Omental fat pad (tissue), 4 donors: ENCODE data around the gene THPO. TPM values are rescaled to one million over a fixed set of nuclear protein-coding genes. Genes with fewer than 3 reads are reported as not detected.

Experiments used
- ATAC-seq: fragments of 150-250 bp; one replicate; pipeline ENCODE4 v1.9.1; 2016; ENCODE audit warnings: mild to moderate bottlenecking, moderate library complexity; ENCODE audit not compliant: low FRiP score
- DNase-seq: peaks from one replicate; pipeline ENCODE4 v3.0.0-alpha.2; 2019; ENCODE audit warnings: low spot score
- total RNA-seq, 4 donors: library from RNA; depleted of rRNA; stranded (reverse); fragments of >200 nt; gene quantifications; one replicate each; pipeline ENCODE4 v1.1.0, GENCODE V29; 2016
- TF ChIP-seq, protein P1 (sequence below), 3 donors: fragments of 450-650 bp; IDR thresholded peaks; one replicate each; pipeline ENCODE4 v1.5.1; 2016 to 2017; ENCODE audit warnings: antibody characterized with exemption in 3 of 3, mild to moderate bottlenecking in 3 of 3, moderate library complexity in 2 of 3

THPO gene
- total RNA-seq, 4 donors from 2014 or later: 0.36 to 1.3 (median 0.94) TPM

- ATAC-seq (peak; percentile 54), DNase-seq (peak; percentile 78)
- TF ChIP-seq, protein P1, sequence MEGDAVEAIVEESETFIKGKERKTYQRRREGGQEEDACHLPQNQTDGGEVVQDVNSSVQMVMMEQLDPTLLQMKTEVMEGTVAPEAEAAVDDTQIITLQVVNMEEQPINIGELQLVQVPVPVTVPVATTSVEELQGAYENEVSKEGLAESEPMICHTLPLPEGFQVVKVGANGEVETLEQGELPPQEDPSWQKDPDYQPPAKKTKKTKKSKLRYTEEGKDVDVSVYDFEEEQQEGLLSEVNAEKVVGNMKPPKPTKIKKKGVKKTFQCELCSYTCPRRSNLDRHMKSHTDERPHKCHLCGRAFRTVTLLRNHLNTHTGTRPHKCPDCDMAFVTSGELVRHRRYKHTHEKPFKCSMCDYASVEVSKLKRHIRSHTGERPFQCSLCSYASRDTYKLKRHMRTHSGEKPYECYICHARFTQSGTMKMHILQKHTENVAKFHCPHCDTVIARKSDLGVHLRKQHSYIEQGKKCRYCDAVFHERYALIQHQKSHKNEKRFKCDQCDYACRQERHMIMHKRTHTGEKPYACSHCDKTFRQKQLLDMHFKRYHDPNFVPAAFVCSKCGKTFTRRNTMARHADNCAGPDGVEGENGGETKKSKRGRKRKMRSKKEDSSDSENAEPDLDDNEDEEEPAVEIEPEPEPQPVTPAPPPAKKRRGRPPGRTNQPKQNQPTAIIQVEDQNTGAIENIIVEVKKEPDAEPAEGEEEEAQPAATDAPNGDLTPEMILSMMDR (IDR thresholded peaks at IDR 0.05): no peak
Measured at GRCh38 chr3:184335661-184336546, 42.1 kb downstream of the THPO start.

DNA sequence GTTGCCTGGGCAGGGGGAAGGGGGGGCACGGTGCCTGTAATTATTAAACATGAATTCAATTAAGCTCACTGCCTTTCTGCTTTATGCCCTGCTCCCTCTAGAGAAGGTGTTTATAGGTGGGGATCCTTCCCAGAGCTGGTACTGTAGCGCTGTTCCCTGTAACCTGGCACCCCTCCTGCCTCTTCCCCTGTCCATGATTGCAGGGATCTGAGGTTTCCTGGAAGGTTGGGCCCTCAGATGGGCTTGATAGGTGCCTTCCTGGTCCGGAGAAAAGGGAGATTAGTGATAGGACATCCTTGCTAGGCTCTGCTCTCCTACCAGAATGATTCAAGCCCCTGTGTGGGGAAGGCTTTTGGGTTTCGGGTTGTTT lies 42.7 kb downstream of the THPO start:
- TF ChIP-seq, protein P1 (IDR thresholded peaks at IDR 0.05): no peak
- no peak for DNase-seq
- peak; percentile 0 for ATAC-seq

GRCh38 chr3:184334470-184335158 lies 43.4 kb downstream of the THPO start:
- no peak for ATAC-seq
- TF ChIP-seq, protein P1 (IDR thresholded peaks at IDR 0.05): no peak
- DNase-seq: no peak

DNA sequence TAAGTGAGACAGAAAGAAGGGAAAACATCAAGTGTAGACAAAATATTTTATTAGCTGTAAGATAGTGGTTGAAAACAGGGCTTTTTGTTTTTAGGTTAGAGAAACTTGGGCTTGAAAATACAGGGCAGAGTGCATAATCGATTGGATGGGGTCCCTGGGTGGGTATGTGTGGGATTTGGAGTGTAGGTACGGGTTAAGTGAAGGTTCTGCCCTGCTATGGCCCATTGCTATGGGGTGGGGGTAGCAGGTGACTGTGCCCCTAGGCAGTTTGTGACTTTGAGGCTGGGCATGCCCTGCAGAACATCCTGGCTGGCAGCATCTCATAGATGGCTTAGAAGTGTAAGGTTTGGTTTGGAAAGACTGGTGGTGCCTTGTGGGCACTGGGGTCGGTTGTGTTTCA lies 44.3 kb downstream of the THPO start:
- no peak for DNase-seq
- ATAC-seq: no peak
- TF ChIP-seq, protein P1 (IDR thresholded peaks at IDR 0.05): no peak

GRCh38 chr3:184333190-184333589 lies 44.8 kb downstream of the THPO start:
- no peak for DNase-seq
- TF ChIP-seq, protein P1 (IDR thresholded peaks at IDR 0.05): no peak
- no peak for ATAC-seq

DNA sequence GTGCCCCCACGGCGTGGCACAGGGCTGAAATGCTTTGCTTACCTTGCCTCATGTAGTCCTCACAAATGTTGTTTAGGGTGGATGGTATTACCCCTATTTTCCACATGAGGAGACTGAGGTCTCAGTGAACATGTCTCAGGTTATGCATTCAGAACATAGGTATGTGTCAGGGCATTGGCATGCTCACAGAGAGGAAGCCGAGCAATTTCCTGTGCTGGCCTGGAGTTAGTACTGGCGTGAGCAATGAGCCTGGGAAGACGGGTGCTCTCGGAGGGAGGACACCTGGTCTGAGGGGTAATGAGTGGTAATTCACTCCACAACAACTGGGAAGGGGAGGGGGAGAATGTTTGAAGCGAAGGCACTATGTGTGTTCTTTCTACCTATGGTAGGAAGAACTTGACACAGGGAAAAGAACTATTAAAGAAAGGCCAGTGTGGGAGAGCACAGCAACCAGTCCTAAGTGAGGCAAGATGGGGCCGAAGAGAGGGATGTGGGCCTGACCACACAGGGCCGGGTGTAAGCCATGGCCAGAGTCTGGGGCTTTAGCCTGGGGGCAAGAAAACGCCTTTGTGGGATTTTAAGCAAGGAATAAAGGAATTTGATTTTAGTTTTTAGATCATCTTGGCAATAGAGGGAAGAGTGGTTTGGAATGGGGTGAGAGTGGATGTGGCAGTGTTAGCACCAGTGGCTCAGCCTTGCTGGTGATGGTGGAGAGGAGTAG lies 45.5 kb downstream of the THPO start:
- DNase-seq (no peak), ATAC-seq (no peak)
- TF ChIP-seq, protein P1 (IDR thresholded peaks at IDR 0.05): no peak
